Measurements from ENCODE around the gene COX8A.
A peak's percentile ranks its signal among the peaks of the same experiment; 100 is the strongest.

The COX8A gene

GRCh38 chr11:63998558-63999348 is 24.3 kb downstream of the COX8A start:
- peak; percentile 53; the same call in 1 of the 2 replicates for TF ChIP-seq POLR2AphosphoS5 (IDR thresholded peaks at IDR 0.05; ENCODE audit: low read depth, low read length)
- TF ChIP-seq POLR2A (IDR thresholded peaks at IDR 0.05; ENCODE audit: low read depth, low read length) = no peak
- no peak for TF ChIP-seq TAF1 (IDR thresholded peaks at IDR 0.05; ENCODE audit: borderline replicate concordance, low read depth, low read length)
- FAIRE-seq (peak; percentile 27), DNase-seq (ENCODE audit: insufficient read length) (no peak)

- DNase-seq (ENCODE audit: insufficient read length) (peak; percentile 73), FAIRE-seq (peak; percentile 67)
- TF ChIP-seq POLR2A (IDR thresholded peaks at IDR 0.05; ENCODE audit: low read depth, low read length) (peak; percentile 57; the same call in 1 of the 2 replicates), TAF1 (IDR thresholded peaks at IDR 0.05; ENCODE audit: borderline replicate concordance, low read depth, low read length) (no peak), POLR2AphosphoS5 (IDR thresholded peaks at IDR 0.05; ENCODE audit: low read depth, low read length) (no peak)
Measured at GRCh38 chr11:63999349-64000025, 25.1 kb downstream of the COX8A start.

GRCh38 chr11:64000026-64000739 is 25.8 kb downstream of the COX8A start:
- peak; percentile 97 for DNase-seq (ENCODE audit: insufficient read length)
- no peak for TF ChIP-seq TAF1 (IDR thresholded peaks at IDR 0.05; ENCODE audit: borderline replicate concordance, low read depth, low read length)
- TF ChIP-seq POLR2A (IDR thresholded peaks at IDR 0.05; ENCODE audit: low read depth, low read length) = no peak
- no peak for TF ChIP-seq POLR2AphosphoS5 (IDR thresholded peaks at IDR 0.05; ENCODE audit: low read depth, low read length)
- peak; percentile 84 for FAIRE-seq

GRCh38 chr11:64000740-64001483 is 26.5 kb downstream of the COX8A start:
- DNase-seq (ENCODE audit: insufficient read length) = no peak
- no peak for TF ChIP-seq POLR2A (IDR thresholded peaks at IDR 0.05; ENCODE audit: low read depth, low read length)
- TF ChIP-seq TAF1 (IDR thresholded peaks at IDR 0.05; ENCODE audit: borderline replicate concordance, low read depth, low read length) = no peak
- no peak for TF ChIP-seq POLR2AphosphoS5 (IDR thresholded peaks at IDR 0.05; ENCODE audit: low read depth, low read length)
- FAIRE-seq = no peak

- TF ChIP-seq POLR2A (IDR thresholded peaks at IDR 0.05; ENCODE audit: low read depth, low read length) (no peak), POLR2AphosphoS5 (IDR thresholded peaks at IDR 0.05; ENCODE audit: low read depth, low read length) (no peak), TAF1 (IDR thresholded peaks at IDR 0.05; ENCODE audit: borderline replicate concordance, low read depth, low read length) (no peak)
- no peak for DNase-seq (ENCODE audit: insufficient read length)
- FAIRE-seq = no peak
Measured at GRCh38 chr11:64001484-64002420, 27.3 kb downstream of the COX8A start.

GRCh38 chr11:64003807-64004589 is 29.6 kb downstream of the COX8A start:
- DNase-seq (ENCODE audit: insufficient read length) (no peak), FAIRE-seq (no peak)
- TF ChIP-seq POLR2AphosphoS5 (IDR thresholded peaks at IDR 0.05; ENCODE audit: low read depth, low read length) (no peak), POLR2A (IDR thresholded peaks at IDR 0.05; ENCODE audit: low read depth, low read length) (no peak), TAF1 (IDR thresholded peaks at IDR 0.05; ENCODE audit: borderline replicate concordance, low read depth, low read length) (no peak)

GRCh38 chr11:64004590-64004984 is 30.2 kb downstream of the COX8A start:
- no peak for TF ChIP-seq POLR2A (IDR thresholded peaks at IDR 0.05; ENCODE audit: low read depth, low read length)
- no peak for TF ChIP-seq POLR2AphosphoS5 (IDR thresholded peaks at IDR 0.05; ENCODE audit: low read depth, low read length)
- TF ChIP-seq TAF1 (IDR thresholded peaks at IDR 0.05; ENCODE audit: borderline replicate concordance, low read depth, low read length) = no peak
- FAIRE-seq (no peak), DNase-seq (ENCODE audit: insufficient read length) (no peak)

GRCh38 chr11:64005691-64006090 is 31.3 kb downstream of the COX8A start:
- DNase-seq (ENCODE audit: insufficient read length) (no peak), FAIRE-seq (no peak)
- TF ChIP-seq POLR2A (IDR thresholded peaks at IDR 0.05; ENCODE audit: low read depth, low read length) = no peak
- TF ChIP-seq POLR2AphosphoS5 (IDR thresholded peaks at IDR 0.05; ENCODE audit: low read depth, low read length) = no peak
- TF ChIP-seq TAF1 (IDR thresholded peaks at IDR 0.05; ENCODE audit: borderline replicate concordance, low read depth, low read length) = no peak

- DNase-seq (ENCODE audit: insufficient read length) (no peak), FAIRE-seq (no peak)
- no peak for TF ChIP-seq POLR2A (IDR thresholded peaks at IDR 0.05; ENCODE audit: low read depth, low read length)
- no peak for TF ChIP-seq TAF1 (IDR thresholded peaks at IDR 0.05; ENCODE audit: borderline replicate concordance, low read depth, low read length)
- TF ChIP-seq POLR2AphosphoS5 (IDR thresholded peaks at IDR 0.05; ENCODE audit: low read depth, low read length) = no peak
Measured at GRCh38 chr11:64006398-64006797, 32.0 kb downstream of the COX8A start.

All from GM12892 (cell line).